Keratinocyte (primary cell): ENCODE results near the gene VPS13A.

Source experiments
- EZH2 ChIP-seq: IDR thresholded peaks from one replicate; pipeline ENCODE4 v1.6.1; 2012; ENCODE audit warnings: inconsistent platforms, mild to moderate bottlenecking, low read length, moderate library complexity
- TF ChIP-seq, protein P1 (sequence below), 3 experiments: IDR thresholded peaks in 1 of 3; conservative IDR thresholded peaks in 1 of 3; optimal IDR thresholded peaks in 1 of 3; 2 replicates in 2 of 3; 3 replicates in 1 of 3; pipeline versions ENCODE3 to v1.5.1; 2011; ENCODE audit warnings: low read length in 3 of 3, mild to moderate bottlenecking in 3 of 3, moderate library complexity in 2 of 3, control low read depth in 1 of 3, inconsistent platforms in 1 of 3; ENCODE audit not compliant: insufficient read depth in 2 of 3; ENCODE audit errors: extremely low read depth in 1 of 3

DNA sequence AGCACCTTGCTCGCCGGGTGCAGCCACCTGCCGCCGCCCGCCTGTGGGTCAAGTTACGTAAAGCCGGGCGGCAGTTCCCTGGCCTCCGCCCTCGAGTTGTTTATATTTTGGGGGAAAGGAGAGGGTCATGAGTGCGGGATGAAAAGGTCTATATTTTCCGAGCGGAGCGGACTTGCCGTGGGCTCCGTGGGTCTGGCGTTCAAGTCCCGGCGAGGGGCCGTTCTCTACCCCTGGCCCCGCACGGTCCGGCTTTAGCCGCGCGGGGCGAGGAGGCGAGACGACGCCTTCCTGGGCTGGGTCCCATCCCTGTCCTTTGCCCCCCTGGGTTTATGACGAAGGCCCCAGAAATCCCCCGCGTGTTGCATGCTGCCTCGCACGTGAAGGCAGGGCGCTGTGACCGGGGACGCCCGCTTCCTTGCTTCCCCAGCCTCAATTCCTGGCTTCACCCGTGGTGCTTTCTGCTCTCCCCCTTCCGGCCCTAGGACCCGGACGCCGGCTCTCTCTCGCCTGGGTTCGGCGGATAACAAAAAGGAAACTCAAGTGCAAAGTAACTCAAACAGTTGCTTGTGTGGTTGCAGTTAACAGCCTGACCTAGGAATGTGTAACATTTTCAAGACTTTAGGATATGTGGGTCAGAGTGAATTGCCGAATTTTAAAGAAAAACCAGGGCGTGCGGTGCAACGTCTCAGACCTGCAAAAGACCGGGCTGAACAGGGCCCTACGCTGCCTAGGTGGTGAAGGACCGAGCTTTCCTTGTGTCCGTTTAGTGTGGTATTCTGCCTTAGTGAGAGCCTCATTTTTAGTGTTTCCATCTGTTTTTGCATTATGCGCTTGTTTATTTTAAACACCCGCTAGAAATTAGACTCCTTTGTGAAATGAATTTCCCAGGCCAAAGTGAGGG, 810 bp downstream of the VPS13A start:
- TF ChIP-seq, protein P1, sequence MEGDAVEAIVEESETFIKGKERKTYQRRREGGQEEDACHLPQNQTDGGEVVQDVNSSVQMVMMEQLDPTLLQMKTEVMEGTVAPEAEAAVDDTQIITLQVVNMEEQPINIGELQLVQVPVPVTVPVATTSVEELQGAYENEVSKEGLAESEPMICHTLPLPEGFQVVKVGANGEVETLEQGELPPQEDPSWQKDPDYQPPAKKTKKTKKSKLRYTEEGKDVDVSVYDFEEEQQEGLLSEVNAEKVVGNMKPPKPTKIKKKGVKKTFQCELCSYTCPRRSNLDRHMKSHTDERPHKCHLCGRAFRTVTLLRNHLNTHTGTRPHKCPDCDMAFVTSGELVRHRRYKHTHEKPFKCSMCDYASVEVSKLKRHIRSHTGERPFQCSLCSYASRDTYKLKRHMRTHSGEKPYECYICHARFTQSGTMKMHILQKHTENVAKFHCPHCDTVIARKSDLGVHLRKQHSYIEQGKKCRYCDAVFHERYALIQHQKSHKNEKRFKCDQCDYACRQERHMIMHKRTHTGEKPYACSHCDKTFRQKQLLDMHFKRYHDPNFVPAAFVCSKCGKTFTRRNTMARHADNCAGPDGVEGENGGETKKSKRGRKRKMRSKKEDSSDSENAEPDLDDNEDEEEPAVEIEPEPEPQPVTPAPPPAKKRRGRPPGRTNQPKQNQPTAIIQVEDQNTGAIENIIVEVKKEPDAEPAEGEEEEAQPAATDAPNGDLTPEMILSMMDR (optimal IDR thresholded peaks at IDR 0.05 in 1 of 3, IDR thresholded peaks at IDR 0.05 in 1 of 3, conservative IDR thresholded peaks at IDR 0.05 in 1 of 3; ENCODE audit: extremely low read depth in 1 of 3, insufficient read depth in 2 of 3, low read length in 3 of 3): no peak
- TF ChIP-seq EZH2: no peak
